Pancreas (tissue), 10 donors: ENCODE data around the gene DTNB. TPM values are rescaled to one million over a fixed set of nuclear protein-coding genes. Genes with fewer than 3 reads are reported as not detected.
"Not testable (repeated sequence)": the region's sequence is repeated elsewhere in the genome, so short reads cannot be mapped to it uniquely, and the experiment has no call there.

Source experiments
- ATAC-seq, 4 donors: fragments of 200-7000 bp; cut with Tn5 transposase; one replicate each; pipeline versions ENCODE4 v1.8.0 to v1.9.1; 2020; ENCODE audit warnings: mild to moderate bottlenecking in 4 of 4, moderate library complexity in 4 of 4
- DNase-seq, 6 donors: peaks; one replicate each; pipeline ENCODE4 v3.0.0-alpha.2; 2020
- FAIRE-seq: peaks from 2 replicates; lab custom pipeline; 2012; peaks lifted over from hg19 to GRCh38; lab: Jason Lieb, UNC
- H3K27ac ChIP-seq, 4 donors: fragments of 200-600 bp; sonication (generic); 1 replicate in 3 of 4; 2 replicates in 1 of 4; pipeline versions ENCODE4 v1.5.0 to v1.8.0; 2020
- H3K27me3 ChIP-seq, 4 donors: fragments of 200-600 bp; one replicate each; pipeline ENCODE4 v1.8.0; 2021
- H3K36me3 ChIP-seq, 3 donors: fragments of 200-600 bp; sonication (generic) in 1 of 3; one replicate each; pipeline versions ENCODE4 v1.5.0 to v1.8.0; 2020 to 2021
- H3K4me1 ChIP-seq, 3 donors: fragments of 200-600 bp; one replicate each; pipeline ENCODE4 v1.8.0; 2021
- H3K4me3 ChIP-seq, 4 donors: fragments of 200-600 bp; sonication (generic) in 2 of 4; one replicate each; pipeline versions ENCODE4 v1.5.0 to v1.8.0; 2020 to 2021
- H3K9me3 ChIP-seq, 4 donors: fragments of 200-600 bp; one replicate each; pipeline ENCODE4 v1.8.0; 2021
- CTCF ChIP-seq, 4 donors: fragments of 200-600 bp; sonication (generic) in 3 of 4; IDR thresholded peaks; one replicate each; pipeline versions ENCODE4 v1.5.0 to v1.8.0; 2021; ENCODE audit warnings: antibody characterized with exemption in 4 of 4
- WGBS, 2 donors: extraction: QIAGEN DNeasy Blood & Tissue Kit; methylation state at CpG; one replicate each; pipeline ENCODE4 v1.1.7; 2013; 5-methylcytosine and 5-hydroxymethylcytosine counted together
- intact Hi-C, 3 donors: fragments of 100-400 bp; cut with DNase I; formaldehyde crosslinking; loops; one replicate each; pipeline versions ENCODE4 v1.11.1 to v1.14.2; 2022
- polyA plus RNA-seq, 2 donors: library from polyadenylated mRNA; stranded (reverse); fragments of 200-250 nt; gene quantifications; one replicate each; pipeline ENCODE4 v1.2.3, GENCODE V29; 2013
- total RNA-seq, 6 donors: library from RNA; stranded (reverse); fragmentation: NEBNext Ultra II Directional in 4 of 6; extraction: Animal tissue kit (Norgen Biotek cat#: 25700) in 4 of 6; gene quantifications; one replicate each; pipeline versions ENCODE4 v1.2.1 to v1.2.4, GENCODE V29; 2021 to 2023
- donor health status: healthy with polysubstance abuse.
- donor health status: DM: no; HTN: no; CAD: no; lungs with moderate emphysema.
- donor health status: DM: no; HTN: no; CAD: no.
- donor health status: control.
- donor health status: control.
- donor health status: Bipolar disorder and iron deficiency.
- donor health status: DM: yes; HTN: yes; CAD: no.
- donor health status: DM: no; HTN: no; CAD: no.
- donor health status: DM: no; HTN: no; CAD: no.
- donor health status: DM: yes; HTN: yes; CAD: no.

The DTNB gene
- total and polyA plus RNA-seq, 8 donors, result 10.8 to 27.8 (median 15.1) TPM

GRCh38 chr2:25639696-25640095 lies 33.7 kb downstream of the DTNB start:
- TF ChIP-seq CTCF (IDR thresholded peaks at IDR 0.05), result no peak
- intact Hi-C loops, result no loop called here
- ATAC-seq (no peak), FAIRE-seq (no peak), DNase-seq (no peak)
- 96 to 97% methylated on average over 17 of the region's 17 CpGs for WGBS, 2 donors
- Histone ChIP-seq H3K9me3 (no peaks in the 10 kb centered on the region), H3K4me1 (no peaks in the 10 kb centered on the region), H3K27me3 (no peaks in the 10 kb centered on the region), H3K36me3 (no peaks in the 10 kb centered on the region), H3K4me3 (no peak overlapping the region), H3K27ac (no peak overlapping the region)

- no peak for FAIRE-seq
- no peak for TF ChIP-seq CTCF (IDR thresholded peaks at IDR 0.05)
- no peak for ATAC-seq
- Histone ChIP-seq H3K27ac (no peak overlapping the region), H3K4me3 (no peak overlapping the region), H3K9me3 (no peaks in the 10 kb centered on the region), H3K36me3 (no peaks in the 10 kb centered on the region), H3K4me1 (no peaks in the 10 kb centered on the region), H3K27me3 (no peaks in the 10 kb centered on the region)
- DNase-seq, result no peak
- intact Hi-C loops, result no loop called here
- 87 to 89% methylated on average over 9 of the region's 9 CpGs for WGBS, 2 donors
Observed at GRCh38 chr2:25639131-25639530, 34.2 kb downstream of the DTNB start.

GRCh38 chr2:25635797-25636196 lies 37.6 kb downstream of the DTNB start:
- TF ChIP-seq CTCF (IDR thresholded peaks at IDR 0.05), result no peak
- Histone ChIP-seq H3K36me3 (no peaks in the 10 kb centered on the region), H3K27me3 (no peaks in the 10 kb centered on the region), H3K9me3 (no peaks in the 10 kb centered on the region), H3K4me3 (no peak overlapping the region), H3K4me1 (no peaks in the 10 kb centered on the region), H3K27ac (no peak overlapping the region)
- no peak for DNase-seq
- no peak for ATAC-seq
- FAIRE-seq, result no peak
- intact Hi-C loops, result no loop called here
- WGBS, 2 donors, result 97% methylated on average over 1 of the region's 1 CpG

- intact Hi-C loops, ATAC-seq, H3K27me3 ChIP-seq, FAIRE-seq, H3K36me3 ChIP-seq, H3K9me3 ChIP-seq, H3K27ac ChIP-seq, H3K4me1 ChIP-seq, H3K4me3 ChIP-seq: not testable (repeated sequence)
- 96 to 97% methylated on average over 23 to 34 of the region's 34 CpGs for WGBS, 2 donors
- peak in 1 of 6 donors; percentile 54 for DNase-seq
Observed at GRCh38 chr2:25633801-25634200, 39.6 kb downstream of the DTNB start.

- no peaks in the 10 kb centered on the region for H3K36me3 ChIP-seq
- no peaks in the 10 kb centered on the region for H3K4me1 ChIP-seq
- no peaks in the 10 kb centered on the region for H3K9me3 ChIP-seq
- intact Hi-C loops, result no loop called here
- ATAC-seq (no peak), DNase-seq (no peak), FAIRE-seq (no peak)
- H3K27ac ChIP-seq, result no peak overlapping the region
- no peak for TF ChIP-seq CTCF (IDR thresholded peaks at IDR 0.05)
- H3K27me3 ChIP-seq, result no peaks in the 10 kb centered on the region
- H3K4me3 ChIP-seq, result no peak overlapping the region
- 93% methylated on average over 2 of the region's 2 CpGs for WGBS, 2 donors
Observed at GRCh38 chr2:25632396-25632795, 41.0 kb downstream of the DTNB start.
